ENCODE results near the gene FGD5.

DNA sequence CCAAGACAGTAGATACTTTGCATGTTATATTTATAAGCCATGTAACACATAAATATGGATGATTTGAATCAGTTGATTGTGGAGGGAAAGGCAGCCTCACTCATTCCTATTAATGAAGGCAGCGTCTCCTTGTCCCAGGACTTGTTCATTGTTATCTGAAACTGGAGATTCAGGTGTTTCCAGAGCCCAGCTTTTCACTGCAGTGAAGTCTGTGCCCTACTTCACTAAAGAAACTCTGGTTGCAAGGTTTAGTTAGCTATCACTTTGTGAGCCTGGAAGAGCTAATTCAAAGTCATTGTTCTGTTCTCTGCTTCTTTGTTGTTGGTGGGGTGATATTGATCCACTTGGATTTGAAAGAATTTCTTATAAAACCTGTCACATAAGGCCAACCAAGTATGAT lies 138.4 kb downstream of the FGD5 start:
- TF ChIP-seq, protein P1, sequence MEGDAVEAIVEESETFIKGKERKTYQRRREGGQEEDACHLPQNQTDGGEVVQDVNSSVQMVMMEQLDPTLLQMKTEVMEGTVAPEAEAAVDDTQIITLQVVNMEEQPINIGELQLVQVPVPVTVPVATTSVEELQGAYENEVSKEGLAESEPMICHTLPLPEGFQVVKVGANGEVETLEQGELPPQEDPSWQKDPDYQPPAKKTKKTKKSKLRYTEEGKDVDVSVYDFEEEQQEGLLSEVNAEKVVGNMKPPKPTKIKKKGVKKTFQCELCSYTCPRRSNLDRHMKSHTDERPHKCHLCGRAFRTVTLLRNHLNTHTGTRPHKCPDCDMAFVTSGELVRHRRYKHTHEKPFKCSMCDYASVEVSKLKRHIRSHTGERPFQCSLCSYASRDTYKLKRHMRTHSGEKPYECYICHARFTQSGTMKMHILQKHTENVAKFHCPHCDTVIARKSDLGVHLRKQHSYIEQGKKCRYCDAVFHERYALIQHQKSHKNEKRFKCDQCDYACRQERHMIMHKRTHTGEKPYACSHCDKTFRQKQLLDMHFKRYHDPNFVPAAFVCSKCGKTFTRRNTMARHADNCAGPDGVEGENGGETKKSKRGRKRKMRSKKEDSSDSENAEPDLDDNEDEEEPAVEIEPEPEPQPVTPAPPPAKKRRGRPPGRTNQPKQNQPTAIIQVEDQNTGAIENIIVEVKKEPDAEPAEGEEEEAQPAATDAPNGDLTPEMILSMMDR (IDR thresholded peaks at IDR 0.05) = no peak
- TF ChIP-seq POLR2A (IDR thresholded peaks at IDR 0.05) = no peak
